ENCODE measurements around the gene RNASE4. TPM values are rescaled to one million over a fixed set of nuclear protein-coding genes. Genes with fewer than 3 reads are reported as not detected.
A peak's percentile ranks its signal among the peaks of the same experiment; 100 is the strongest.

The RNASE4 gene
- total RNA-seq, 1 donor from 2014 or later = 10.5 TPM

GRCh38 chr14:20645481-20645880 lies 38.9 kb upstream of the RNASE4 start:
- Mint-ChIP-seq H3K27ac (no peak overlapping the region), H3K4me1 (ENCODE audit: unreplicated experiment) (no peaks in the 10 kb centered on the region), H3K4me3 (no peak overlapping the region), H3K27me3 (peaks cover 67% of the 10 kb centered on the region), H3K9me3 (no peaks in the 10 kb centered on the region), H3K36me3 (no peaks in the 10 kb centered on the region)
- no peak for DNase-seq (ENCODE audit: extremely low spot score, unreplicated experiment)
- no peak for TF ChIP-seq CTCF (conservative IDR thresholded peaks at IDR 0.05)

- no peak for TF ChIP-seq CTCF (conservative IDR thresholded peaks at IDR 0.05)
- Mint-ChIP-seq H3K27ac (no peak overlapping the region), H3K4me1 (ENCODE audit: unreplicated experiment) (no peaks in the 10 kb centered on the region), H3K9me3 (no peaks in the 10 kb centered on the region), H3K27me3 (peaks cover 77% of the 10 kb centered on the region), H3K4me3 (peak overlapping the region; percentile 76), H3K36me3 (no peaks in the 10 kb centered on the region)
- DNase-seq (ENCODE audit: extremely low spot score, unreplicated experiment) = no peak
These were observed 31.1 kb upstream of the RNASE4 start for GRCh38 chr14:20652996-20653975.

GRCh38 chr14:20655851-20656250 lies 28.5 kb upstream of the RNASE4 start:
- TF ChIP-seq CTCF (conservative IDR thresholded peaks at IDR 0.05) = no peak
- no peak for DNase-seq (ENCODE audit: extremely low spot score, unreplicated experiment)

GRCh38 chr14:20656274-20656673 lies 28.1 kb upstream of the RNASE4 start:
- Mint-ChIP-seq H3K4me3 (no peak overlapping the region), H3K9me3 (no peaks in the 10 kb centered on the region)
- DNase-seq (ENCODE audit: extremely low spot score, unreplicated experiment) = no peak

More at GRCh38 chr14:20655851-20656250, 28.5 kb upstream of the RNASE4 start:
- H3K4me3 Mint-ChIP-seq = no peak overlapping the region
- peaks cover 94% of the 10 kb centered on the region for H3K27me3 Mint-ChIP-seq
- H3K4me1 Mint-ChIP-seq (ENCODE audit: unreplicated experiment) = no peaks in the 10 kb centered on the region
- H3K9me3 Mint-ChIP-seq = no peaks in the 10 kb centered on the region
- no peaks in the 10 kb centered on the region for H3K36me3 Mint-ChIP-seq
- no peak overlapping the region for H3K27ac Mint-ChIP-seq

More at GRCh38 chr14:20656274-20656673, 28.1 kb upstream of the RNASE4 start:
- H3K27ac Mint-ChIP-seq = no peak overlapping the region
- TF ChIP-seq CTCF (conservative IDR thresholded peaks at IDR 0.05) = no peak
- H3K4me1 Mint-ChIP-seq (ENCODE audit: unreplicated experiment) = no peaks in the 10 kb centered on the region
- H3K27me3 Mint-ChIP-seq = peaks cover 95% of the 10 kb centered on the region
- no peaks in the 10 kb centered on the region for H3K36me3 Mint-ChIP-seq

Data from type B pancreatic cell (in vitro differentiated cells).